Sigmoid colon (tissue), 4 donors: ENCODE data around the gene TENM3.

Experiments used
- POLR2AphosphoS5 ChIP-seq, 4 donors: sonication (generic); formaldehyde crosslinking; IDR thresholded peaks; one replicate each; pipeline ENCODE4 v1.6.1; 2017; ENCODE audit warnings: antibody characterized with exemption in 4 of 4
- TF ChIP-seq, protein P1 (sequence below), 4 experiments: fragments of 450-650 bp in 3 of 4; fragments of 200-600 bp in 1 of 4; IDR thresholded peaks; one replicate each; pipeline ENCODE4 v1.5.1; 2016 to 2019; ENCODE audit warnings: antibody characterized with exemption in 4 of 4, mild to moderate bottlenecking in 3 of 4, moderate library complexity in 2 of 4

GRCh38 chr4:182778222-182778982, 535.2 kb downstream of the TENM3 start:
- no peak for TF ChIP-seq POLR2AphosphoS5 (IDR thresholded peaks at IDR 0.05)
- TF ChIP-seq, protein P1, sequence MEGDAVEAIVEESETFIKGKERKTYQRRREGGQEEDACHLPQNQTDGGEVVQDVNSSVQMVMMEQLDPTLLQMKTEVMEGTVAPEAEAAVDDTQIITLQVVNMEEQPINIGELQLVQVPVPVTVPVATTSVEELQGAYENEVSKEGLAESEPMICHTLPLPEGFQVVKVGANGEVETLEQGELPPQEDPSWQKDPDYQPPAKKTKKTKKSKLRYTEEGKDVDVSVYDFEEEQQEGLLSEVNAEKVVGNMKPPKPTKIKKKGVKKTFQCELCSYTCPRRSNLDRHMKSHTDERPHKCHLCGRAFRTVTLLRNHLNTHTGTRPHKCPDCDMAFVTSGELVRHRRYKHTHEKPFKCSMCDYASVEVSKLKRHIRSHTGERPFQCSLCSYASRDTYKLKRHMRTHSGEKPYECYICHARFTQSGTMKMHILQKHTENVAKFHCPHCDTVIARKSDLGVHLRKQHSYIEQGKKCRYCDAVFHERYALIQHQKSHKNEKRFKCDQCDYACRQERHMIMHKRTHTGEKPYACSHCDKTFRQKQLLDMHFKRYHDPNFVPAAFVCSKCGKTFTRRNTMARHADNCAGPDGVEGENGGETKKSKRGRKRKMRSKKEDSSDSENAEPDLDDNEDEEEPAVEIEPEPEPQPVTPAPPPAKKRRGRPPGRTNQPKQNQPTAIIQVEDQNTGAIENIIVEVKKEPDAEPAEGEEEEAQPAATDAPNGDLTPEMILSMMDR (IDR thresholded peaks at IDR 0.05), result no peak
